ENCODE measurements around the gene CNKSR2. TPM values are rescaled to one million over a fixed set of nuclear protein-coding genes. Genes with fewer than 3 reads are reported as not detected.

Gene CNKSR2
- total and polyA plus RNA-seq, 2 experiments from 2014 or later, result 1.5 to 10.3 TPM

DNA sequence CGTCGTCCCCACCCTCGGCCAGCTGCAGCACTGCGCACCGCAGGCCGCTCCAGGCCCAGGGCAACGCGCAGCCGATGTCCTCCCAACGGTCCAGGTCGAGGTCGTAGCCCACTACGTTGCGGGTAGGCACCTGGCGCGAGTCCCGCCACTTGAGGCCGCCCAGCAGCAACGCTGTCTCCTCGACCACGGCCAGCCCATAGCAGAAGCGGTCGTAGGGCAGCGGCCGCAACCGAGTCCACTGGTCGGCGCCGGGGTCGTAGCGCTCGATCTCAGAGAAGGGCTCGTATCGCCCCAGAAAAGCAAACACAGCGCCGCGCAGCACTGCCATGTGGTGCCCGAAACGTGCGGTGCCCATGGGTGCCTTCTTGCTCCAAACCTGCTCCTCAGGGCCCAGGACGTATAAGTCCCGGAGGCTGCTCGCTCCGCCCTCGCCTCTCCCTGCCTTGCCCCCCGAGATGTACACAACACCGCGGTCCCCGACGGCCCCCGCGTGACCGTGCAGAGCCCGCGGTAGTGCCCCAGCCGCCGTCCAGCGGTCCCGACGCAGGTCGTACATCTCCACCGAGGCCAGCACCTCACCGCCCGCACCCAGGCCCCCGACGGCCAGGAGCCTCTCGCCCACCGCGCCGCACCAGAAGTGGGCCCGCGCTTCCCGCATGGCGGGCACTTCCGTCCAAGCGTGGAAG lies 281.8 kb downstream of the CNKSR2 start:
- H3K36me3 ChIP-seq (replicated peaks; ENCODE audit: insufficient read depth, low read depth), result no peaks in the 10 kb centered on the region
- H3K4me2 ChIP-seq, result no peak overlapping the region
- H3K27me3 ChIP-seq, result no peaks in the 10 kb centered on the region
- no peak overlapping the region for H3K4me3 ChIP-seq
- DNase-seq (ENCODE audit: low spot score), result no peak
- no peak overlapping the region for H3K27ac ChIP-seq
- TF ChIP-seq EZH2phosphoT487 (IDR thresholded peaks at IDR 0.05; ENCODE audit: low read depth, severe bottlenecking, unreplicated experiment) (no peak), EZH2 (IDR thresholded peaks at IDR 0.05; ENCODE audit: borderline replicate concordance) (no peak), CTCF (IDR thresholded peaks at IDR 0.05; ENCODE audit: poor library complexity) (no peak)
- H3K79me2 ChIP-seq, result no peaks in the 10 kb centered on the region
- H3K4me1 ChIP-seq (ENCODE audit: insufficient read depth), result no peaks in the 10 kb centered on the region
- H4K20me1 ChIP-seq (ENCODE audit: insufficient read depth, poor library complexity, severe bottlenecking), result no peaks in the 10 kb centered on the region
- no peaks in the 10 kb centered on the region for H3K9me2 ChIP-seq (replicated peaks; ENCODE audit: insufficient read depth)
- no peak overlapping the region for H2AFZ ChIP-seq
- H3K9me3 ChIP-seq (ENCODE audit: low read depth), result no peaks in the 10 kb centered on the region
- 97% methylated on average over 55 of the region's 76 CpGs for WGBS (ENCODE audit: low lambda C conversion rate, missing lambda C conversion rate)

DNA sequence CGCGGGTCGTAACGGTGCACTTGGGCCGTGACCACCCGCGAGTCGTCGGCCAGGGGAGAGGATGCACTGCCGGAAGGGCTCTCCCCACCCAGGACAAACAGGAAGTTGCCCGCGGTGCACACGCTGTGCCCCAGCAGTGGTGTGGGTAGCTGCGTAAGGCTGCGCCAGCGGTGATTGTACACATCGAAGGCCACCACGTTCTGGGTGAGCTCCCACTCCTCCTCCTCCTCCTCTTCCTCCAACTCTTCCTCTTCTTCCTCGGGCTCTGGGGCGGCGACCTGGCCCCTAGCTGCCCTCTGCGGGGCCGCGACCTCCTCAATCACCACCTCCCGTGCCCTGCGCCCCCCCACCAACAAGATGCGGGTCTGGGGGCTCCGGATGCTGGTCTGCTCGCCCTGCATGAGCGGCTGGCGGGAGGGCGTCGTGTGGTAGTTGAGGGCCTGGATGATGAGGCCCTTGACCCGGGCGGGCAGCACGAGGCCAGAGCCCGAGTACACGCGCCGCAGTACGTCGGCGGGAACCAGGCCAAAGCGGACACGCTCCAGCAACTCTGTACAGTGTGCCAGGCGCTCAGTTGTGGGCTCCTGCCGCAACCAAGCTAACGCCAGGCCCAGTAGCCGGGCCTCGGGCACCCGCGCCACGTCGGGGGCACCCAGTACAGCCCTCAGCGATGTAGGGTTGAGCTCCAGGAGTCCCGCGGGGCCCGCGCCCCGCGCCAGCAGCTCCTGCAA lies 282.5 kb downstream of the CNKSR2 start:
- Histone ChIP-seq H3K9me3 (ENCODE audit: low read depth) (no peaks in the 10 kb centered on the region), H3K4me2 (no peak overlapping the region), H3K4me1 (ENCODE audit: insufficient read depth) (no peaks in the 10 kb centered on the region), H3K36me3 (replicated peaks; ENCODE audit: insufficient read depth, low read depth) (no peaks in the 10 kb centered on the region), H3K4me3 (no peak overlapping the region), H2AFZ (no peak overlapping the region), H4K20me1 (ENCODE audit: insufficient read depth, poor library complexity, severe bottlenecking) (no peaks in the 10 kb centered on the region), H3K79me2 (no peaks in the 10 kb centered on the region), H3K27me3 (no peaks in the 10 kb centered on the region), H3K27ac (no peak overlapping the region), H3K9me2 (replicated peaks; ENCODE audit: insufficient read depth) (no peaks in the 10 kb centered on the region)
- no peak for DNase-seq (ENCODE audit: low spot score)
- TF ChIP-seq CTCF (IDR thresholded peaks at IDR 0.05; ENCODE audit: poor library complexity) (no peak), EZH2 (IDR thresholded peaks at IDR 0.05; ENCODE audit: borderline replicate concordance) (no peak), EZH2phosphoT487 (IDR thresholded peaks at IDR 0.05; ENCODE audit: low read depth, severe bottlenecking, unreplicated experiment) (no peak)
- 97% methylated on average over 58 of the region's 61 CpGs for WGBS (ENCODE audit: low lambda C conversion rate, missing lambda C conversion rate)

GRCh38 chrX:21657318-21658151 lies 283.3 kb downstream of the CNKSR2 start:
- H3K4me1 ChIP-seq (ENCODE audit: insufficient read depth), result no peaks in the 10 kb centered on the region
- TF ChIP-seq EZH2phosphoT487 (IDR thresholded peaks at IDR 0.05; ENCODE audit: low read depth, severe bottlenecking, unreplicated experiment), result no peak
- H3K27me3 ChIP-seq, result no peaks in the 10 kb centered on the region
- no peaks in the 10 kb centered on the region for H3K79me2 ChIP-seq
- no peaks in the 10 kb centered on the region for H3K9me2 ChIP-seq (replicated peaks; ENCODE audit: insufficient read depth)
- no peaks in the 10 kb centered on the region for H3K36me3 ChIP-seq (replicated peaks; ENCODE audit: insufficient read depth, low read depth)
- H3K9me3 ChIP-seq (ENCODE audit: low read depth), result no peaks in the 10 kb centered on the region
- H2AFZ ChIP-seq, result no peak overlapping the region
- no peak overlapping the region for H3K4me2 ChIP-seq
- DNase-seq (ENCODE audit: low spot score), result no peak
- no peak overlapping the region for H3K4me3 ChIP-seq
- WGBS (ENCODE audit: low lambda C conversion rate, missing lambda C conversion rate), result 96% methylated on average over 57 of the region's 57 CpGs
- no peaks in the 10 kb centered on the region for H4K20me1 ChIP-seq (ENCODE audit: insufficient read depth, poor library complexity, severe bottlenecking)
- no peak overlapping the region for H3K27ac ChIP-seq

Measured in hepatocyte (in vitro differentiated cells).